Measurements from ENCODE around the gene PRICKLE4.

GRCh38 chr6:41783106-41783780, 2.7 kb downstream of the PRICKLE4 start:
- TF ChIP-seq CTCF (IDR thresholded peaks at IDR 0.05) (no peak), EZH2 (IDR thresholded peaks at IDR 0.05; ENCODE audit: borderline replicate concordance, insufficient read depth, low read depth, low read length, poor library complexity, severe bottlenecking) (no peak)

All from B cell (primary cell).